K562 (cell line): ENCODE results near the gene UQCRHL. TPM values are rescaled to one million over a fixed set of nuclear protein-coding genes. Genes with fewer than 3 reads are reported as not detected.
A peak's percentile ranks its signal among the peaks of the same experiment; 100 is the strongest.

Experiments
- CGGBP1 ChIP-seq: fragments of 250-450 bp; sonication (Bioruptor Pico); IDR thresholded peaks from 2 replicates; pipeline ENCODE4 v1.9.0; 2021; ENCODE audit warnings: mild to moderate bottlenecking
- FIP1L1 ChIP-seq: fragments of 200-400 bp; formaldehyde crosslinking; IDR thresholded peaks from 2 replicates; pipeline ENCODE4 v1.6.1; 2018; ENCODE audit warnings: mild to moderate bottlenecking, low read depth, low read length; ENCODE audit not compliant: poor library complexity, severe bottlenecking
- HCFC1 ChIP-seq: IDR thresholded peaks from 2 replicates; pipeline ENCODE4 v1.6.1; 2012; ENCODE audit warnings: low read depth, low read length, improper control_type of control experiment
- MECOM ChIP-seq: fragments of 250-450 bp; sonication (Bioruptor Pico); IDR thresholded peaks from 2 replicates; pipeline ENCODE4 v1.8.0; 2022; ENCODE audit warnings: inconsistent platforms
- MXI1 ChIP-seq: IDR thresholded peaks from 2 replicates; pipeline ENCODE4 v1.6.1; 2011; ENCODE audit warnings: low read depth, mild to moderate bottlenecking, improper control_type of control experiment, low read length
- NFE2 ChIP-seq: IDR thresholded peaks from 2 replicates; pipeline ENCODE4 v1.6.1; 2014; ENCODE audit warnings: antibody characterized with exemption, low read depth
- RBM22 ChIP-seq: fragments of 200-400 bp; formaldehyde crosslinking; IDR thresholded peaks from 2 replicates; pipeline ENCODE4 v1.6.1; 2018; ENCODE audit warnings: low read length, low read depth; ENCODE audit not compliant: poor library complexity, severe bottlenecking
- RUNX1 ChIP-seq: sonication (generic); IDR thresholded peaks from 2 replicates; pipeline ENCODE4 v1.6.1; 2016; ENCODE audit warnings: antibody characterized with exemption, low read depth
- SLC30A9 ChIP-seq: fragments of 250-450 bp; sonication (Bioruptor Pico); IDR thresholded peaks from 2 replicates; pipeline ENCODE4 v1.8.0; 2022; ENCODE audit warnings: mild to moderate bottlenecking, moderate library complexity
- TFAP4 ChIP-seq: sonication (generic); formaldehyde crosslinking; IDR thresholded peaks from 2 replicates; pipeline ENCODE4 v1.8.0; 2022; ENCODE audit warnings: missing genetic modification reagents, mild to moderate bottlenecking, moderate library complexity, borderline replicate concordance
- ZNF766 ChIP-seq: fragments of 200-800 bp; sonication (Bioruptor generic); conservative IDR thresholded peaks from 2 replicates; pipeline ENCODE4 v1.6.1; 2016; ENCODE audit warnings: missing genetic modification characterization, missing compliant biosample characterization
- ZZZ3 ChIP-seq: fragments of 450-650 bp; IDR thresholded peaks from 2 replicates; pipeline ENCODE4 v1.6.1; 2016; ENCODE audit warnings: antibody characterized with exemption, mild to moderate bottlenecking, moderate library complexity
- polyA plus RNA-seq, 8 experiments: library from polyadenylated mRNA; depleted of rRNA in 4 of 8; stranded (reverse) in 5 of 8; unstranded in 3 of 8; fragments of >200 nt; fragmentation: Nextera tagmentation in 2 of 8; fragmentation: Illumina TruSeq in 1 of 8; extraction: Ambion mirVana in 2 of 8; extraction: Trizol in 1 of 8; gene quantifications; 2 replicates each; pipeline versions ENCODE4 v1.2.1 to v1.2.3, GENCODE V29; 2011 to 2014; ENCODE audit warnings: inconsistent platforms in 1 of 8, missing spikeins in 1 of 8
- total RNA-seq, 7 experiments: library from RNA; depleted of rRNA in 6 of 7; stranded (reverse); fragments of >200 nt in 6 of 7; fragmentation: Illumina TruSeq in 2 of 7; extraction: Trizol in 2 of 7; gene quantifications; 2 replicates each; pipeline versions ENCODE4 v1.2.1 to v1.2.3, GENCODE V29; 2011 to 2021; ENCODE audit warnings: low replicate concordance in 1 of 7
- TF ChIP-seq, protein P1 (sequence below): fragments of 250-450 bp; sonication (Bioruptor Pico); IDR thresholded peaks from 2 replicates; pipeline ENCODE4 v1.4.0; 2020
- TF ChIP-seq, protein P2 (sequence below): fragments of 450-650 bp; formaldehyde crosslinking; conservative IDR thresholded peaks from 2 replicates; pipeline ENCODE4 v1.4.0; 2022; ENCODE audit warnings: mild to moderate bottlenecking, missing genetic modification characterization
- TF ChIP-seq, protein P3 (sequence below): sonication (generic); formaldehyde crosslinking; IDR thresholded peaks from 2 replicates; pipeline ENCODE4 v1.8.1; 2023; ENCODE audit warnings: mild to moderate bottlenecking, missing genetic modification reagents

UQCRHL gene
- total and polyA plus RNA-seq, 9 of the 15 experiments (the other 6 are each of a cell fraction or from before 2014, with no cell fraction given), result 5.1 to 41.3 (median 21.8) TPM

GRCh38 chr1:15847100-15847892 lies 39.8 kb upstream of the UQCRHL start, which contains the start of gene SPEN (continued):
- TF ChIP-seq, protein P1, sequence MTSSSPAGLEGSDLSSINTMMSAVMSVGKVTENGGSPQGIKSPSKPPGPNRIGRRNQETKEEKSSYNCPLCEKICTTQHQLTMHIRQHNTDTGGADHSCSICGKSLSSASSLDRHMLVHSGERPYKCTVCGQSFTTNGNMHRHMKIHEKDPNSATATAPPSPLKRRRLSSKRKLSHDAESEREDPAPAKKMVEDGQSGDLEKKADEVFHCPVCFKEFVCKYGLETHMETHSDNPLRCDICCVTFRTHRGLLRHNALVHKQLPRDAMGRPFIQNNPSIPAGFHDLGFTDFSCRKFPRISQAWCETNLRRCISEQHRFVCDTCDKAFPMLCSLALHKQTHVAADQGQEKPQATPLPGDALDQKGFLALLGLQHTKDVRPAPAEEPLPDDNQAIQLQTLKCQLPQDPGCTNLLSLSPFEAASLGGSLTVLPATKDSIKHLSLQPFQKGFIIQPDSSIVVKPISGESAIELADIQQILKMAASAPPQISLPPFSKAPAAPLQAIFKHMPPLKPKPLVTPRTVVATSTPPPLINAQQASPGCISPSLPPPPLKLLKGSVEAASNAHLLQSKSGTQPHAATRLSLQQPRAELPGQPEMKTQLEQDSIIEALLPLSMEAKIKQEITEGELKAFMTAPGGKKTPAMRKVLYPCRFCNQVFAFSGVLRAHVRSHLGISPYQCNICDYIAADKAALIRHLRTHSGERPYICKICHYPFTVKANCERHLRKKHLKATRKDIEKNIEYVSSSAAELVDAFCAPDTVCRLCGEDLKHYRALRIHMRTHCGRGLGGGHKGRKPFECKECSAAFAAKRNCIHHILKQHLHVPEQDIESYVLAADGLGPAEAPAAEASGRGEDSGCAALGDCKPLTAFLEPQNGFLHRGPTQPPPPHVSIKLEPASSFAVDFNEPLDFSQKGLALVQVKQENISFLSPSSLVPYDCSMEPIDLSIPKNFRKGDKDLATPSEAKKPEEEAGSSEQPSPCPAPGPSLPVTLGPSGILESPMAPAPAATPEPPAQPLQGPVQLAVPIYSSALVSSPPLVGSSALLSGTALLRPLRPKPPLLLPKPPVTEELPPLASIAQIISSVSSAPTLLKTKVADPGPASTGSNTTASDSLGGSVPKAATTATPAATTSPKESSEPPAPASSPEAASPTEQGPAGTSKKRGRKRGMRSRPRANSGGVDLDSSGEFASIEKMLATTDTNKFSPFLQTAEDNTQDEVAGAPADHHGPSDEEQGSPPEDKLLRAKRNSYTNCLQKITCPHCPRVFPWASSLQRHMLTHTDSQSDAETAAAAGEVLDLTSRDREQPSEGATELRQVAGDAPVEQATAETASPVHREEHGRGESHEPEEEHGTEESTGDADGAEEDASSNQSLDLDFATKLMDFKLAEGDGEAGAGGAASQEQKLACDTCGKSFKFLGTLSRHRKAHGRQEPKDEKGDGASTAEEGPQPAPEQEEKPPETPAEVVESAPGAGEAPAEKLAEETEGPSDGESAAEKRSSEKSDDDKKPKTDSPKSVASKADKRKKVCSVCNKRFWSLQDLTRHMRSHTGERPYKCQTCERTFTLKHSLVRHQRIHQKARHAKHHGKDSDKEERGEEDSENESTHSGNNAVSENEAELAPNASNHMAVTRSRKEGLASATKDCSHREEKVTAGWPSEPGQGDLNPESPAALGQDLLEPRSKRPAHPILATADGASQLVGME (CRISPR knock-in tag), result no peak
- TF ChIP-seq RBM22 (peak; percentile 31), ZNF766 (CRISPR knock-in tag) (peak; percentile 95), FIP1L1 (peak; percentile 70), NFE2 (no peak), MXI1 (peak; percentile 47; the same call in 1 of the 2 replicates), TFAP4 (CRISPR knock-in tag) (peak; percentile 84), ZZZ3 (no peak), MECOM (CRISPR knock-in tag) (no peak), CGGBP1 (CRISPR knock-in tag) (0 out of 2 replicates have a peak, but pooled peaks have one; percentile 68), RUNX1 (no peak), SLC30A9 (no peak), HCFC1 (peak; percentile 38)
- TF ChIP-seq, protein P2, sequence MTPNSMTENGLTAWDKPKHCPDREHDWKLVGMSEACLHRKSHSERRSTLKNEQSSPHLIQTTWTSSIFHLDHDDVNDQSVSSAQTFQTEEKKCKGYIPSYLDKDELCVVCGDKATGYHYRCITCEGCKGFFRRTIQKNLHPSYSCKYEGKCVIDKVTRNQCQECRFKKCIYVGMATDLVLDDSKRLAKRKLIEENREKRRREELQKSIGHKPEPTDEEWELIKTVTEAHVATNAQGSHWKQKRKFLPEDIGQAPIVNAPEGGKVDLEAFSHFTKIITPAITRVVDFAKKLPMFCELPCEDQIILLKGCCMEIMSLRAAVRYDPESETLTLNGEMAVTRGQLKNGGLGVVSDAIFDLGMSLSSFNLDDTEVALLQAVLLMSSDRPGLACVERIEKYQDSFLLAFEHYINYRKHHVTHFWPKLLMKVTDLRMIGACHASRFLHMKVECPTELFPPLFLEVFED (CRISPR knock-in tag), result 0 out of 2 replicates have a peak, but pooled peaks have one; percentile 61
- TF ChIP-seq, protein P3, sequence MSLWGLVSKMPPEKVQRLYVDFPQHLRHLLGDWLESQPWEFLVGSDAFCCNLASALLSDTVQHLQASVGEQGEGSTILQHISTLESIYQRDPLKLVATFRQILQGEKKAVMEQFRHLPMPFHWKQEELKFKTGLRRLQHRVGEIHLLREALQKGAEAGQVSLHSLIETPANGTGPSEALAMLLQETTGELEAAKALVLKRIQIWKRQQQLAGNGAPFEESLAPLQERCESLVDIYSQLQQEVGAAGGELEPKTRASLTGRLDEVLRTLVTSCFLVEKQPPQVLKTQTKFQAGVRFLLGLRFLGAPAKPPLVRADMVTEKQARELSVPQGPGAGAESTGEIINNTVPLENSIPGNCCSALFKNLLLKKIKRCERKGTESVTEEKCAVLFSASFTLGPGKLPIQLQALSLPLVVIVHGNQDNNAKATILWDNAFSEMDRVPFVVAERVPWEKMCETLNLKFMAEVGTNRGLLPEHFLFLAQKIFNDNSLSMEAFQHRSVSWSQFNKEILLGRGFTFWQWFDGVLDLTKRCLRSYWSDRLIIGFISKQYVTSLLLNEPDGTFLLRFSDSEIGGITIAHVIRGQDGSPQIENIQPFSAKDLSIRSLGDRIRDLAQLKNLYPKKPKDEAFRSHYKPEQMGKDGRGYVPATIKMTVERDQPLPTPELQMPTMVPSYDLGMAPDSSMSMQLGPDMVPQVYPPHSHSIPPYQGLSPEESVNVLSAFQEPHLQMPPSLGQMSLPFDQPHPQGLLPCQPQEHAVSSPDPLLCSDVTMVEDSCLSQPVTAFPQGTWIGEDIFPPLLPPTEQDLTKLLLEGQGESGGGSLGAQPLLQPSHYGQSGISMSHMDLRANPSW (CRISPR knock-in tag), result peak; percentile 93; the same call in 1 of the 2 replicates
